CD14-positive monocyte (primary cell): ENCODE results near the gene WNT9B. TPM values are rescaled to one million over a fixed set of nuclear protein-coding genes. Genes with fewer than 3 reads are reported as not detected.

Experiments
- DNase-seq, 3 donors: peaks; one replicate each; pipeline ENCODE4 v3.0.0-alpha.2; 2011 to 2022
- H2AFZ ChIP-seq: 2 replicates; pipeline ENCODE4 v1.6.0; 2012; ENCODE audit warnings: mild to moderate bottlenecking, low read depth, low read length, inconsistent platforms; ENCODE audit not compliant: insufficient read depth, poor library complexity, severe bottlenecking
- H3K27ac ChIP-seq, 2 donors: 1 replicate in 1 of 2; 2 replicates in 1 of 2; pipeline ENCODE4 v1.5.1; 2012 to 2013; ENCODE audit warnings: low read length in 2 of 2, control low read depth in 1 of 2, inconsistent platforms in 1 of 2, low read depth in 1 of 2, mild to moderate bottlenecking in 1 of 2
- H3K27me3 ChIP-seq, 2 donors: one replicate each; pipeline versions ENCODE4 v1.6.0 to v1.6.1; 2011 to 2013; ENCODE audit warnings: low read length in 2 of 2; ENCODE audit not compliant: control insufficient read depth in 2 of 2, insufficient read depth in 2 of 2
- H3K36me3 ChIP-seq, 2 donors: replicated peaks in 1 of 2; 1 replicate in 1 of 2; 2 replicates in 1 of 2; pipeline versions ENCODE4 v1.5.1 to v1.6.1; 2012 to 2013; ENCODE audit warnings: low read length in 2 of 2, control low read depth in 1 of 2, inconsistent platforms in 1 of 2, mild to moderate bottlenecking in 1 of 2; ENCODE audit not compliant: insufficient read depth in 2 of 2, control insufficient read depth in 1 of 2
- H3K4me1 ChIP-seq, 2 donors: 1 replicate in 1 of 2; 2 replicates in 1 of 2; pipeline versions ENCODE4 v1.5.1 to v1.6.1; 2012 to 2013; ENCODE audit warnings: low read length in 2 of 2, control low read depth in 1 of 2, inconsistent platforms in 1 of 2, mild to moderate bottlenecking in 1 of 2, moderate library complexity in 1 of 2; ENCODE audit not compliant: insufficient read depth in 2 of 2, control insufficient read depth in 1 of 2
- H3K4me2 ChIP-seq: replicated peaks from 2 replicates; pipeline ENCODE3; 2012; ENCODE audit warnings: low read length, moderate library complexity, mild to moderate bottlenecking; ENCODE audit not compliant: poor library complexity, severe bottlenecking; ENCODE audit errors: extremely low read depth
- H3K4me3 ChIP-seq, 3 experiments: fragments of 200-600 bp in 1 of 3; sonication (generic) in 1 of 3; replicated peaks in 1 of 3; 1 replicate in 2 of 3; 2 replicates in 1 of 3; pipeline ENCODE4 v1.5.1; 2011 to 2013; ENCODE audit warnings: low read length in 3 of 3, mild to moderate bottlenecking in 3 of 3, control low read depth in 2 of 3, low read depth in 2 of 3, inconsistent platforms in 1 of 3, moderate library complexity in 1 of 3
- H3K79me2 ChIP-seq: 2 replicates; pipeline ENCODE4 v1.6.0; 2012; ENCODE audit warnings: mild to moderate bottlenecking, control low read depth, inconsistent platforms, low read length, moderate library complexity; ENCODE audit not compliant: insufficient read depth
- H3K9ac ChIP-seq: 2 replicates; pipeline ENCODE4 v1.6.0; 2017; ENCODE audit warnings: low read length, mild to moderate bottlenecking; ENCODE audit not compliant: insufficient read depth, poor library complexity, severe bottlenecking
- H3K9me3 ChIP-seq, 2 donors: replicated peaks in 1 of 2; 1 replicate in 1 of 2; 2 replicates in 1 of 2; pipeline versions ENCODE4 v1.5.1 to v1.6.1; 2012 to 2013; ENCODE audit warnings: low read length in 2 of 2, control low read depth in 1 of 2; ENCODE audit not compliant: control insufficient read depth in 1 of 2, insufficient read depth in 1 of 2
- H4K20me1 ChIP-seq: 2 replicates; pipeline ENCODE4 v1.6.0; 2012; ENCODE audit warnings: mild to moderate bottlenecking, low read length, control low read depth, moderate library complexity; ENCODE audit not compliant: insufficient read depth
- H3K27ac Mint-ChIP-seq, 7 donors: one replicate each; pipeline ENCODE4 v1.8.0; 2020; ENCODE audit warnings: mild to moderate bottlenecking in 7 of 7, mixed read lengths in 7 of 7, moderate library complexity in 6 of 7, inconsistent platforms in 2 of 7
- H3K27me3 Mint-ChIP-seq, 3 donors: one replicate each; pipeline ENCODE4 v1.8.0; 2021 to 2022; ENCODE audit warnings: low read depth in 3 of 3, mild to moderate bottlenecking in 3 of 3, mixed read lengths in 3 of 3, moderate library complexity in 3 of 3, inconsistent platforms in 1 of 3
- H3K36me3 Mint-ChIP-seq, 2 donors: one replicate each; pipeline ENCODE4 v1.8.0; 2020; ENCODE audit warnings: mixed read lengths in 2 of 2, inconsistent platforms in 1 of 2, mild to moderate bottlenecking in 1 of 2
- H3K4me1 Mint-ChIP-seq: one replicate; pipeline ENCODE4 v1.8.0; 2020; ENCODE audit warnings: mild to moderate bottlenecking, mixed read lengths
- H3K4me3 Mint-ChIP-seq, 2 donors: one replicate each; pipeline ENCODE4 v1.8.0; 2020; ENCODE audit warnings: mild to moderate bottlenecking in 2 of 2, mixed read lengths in 2 of 2, moderate library complexity in 1 of 2
- H3K9me3 Mint-ChIP-seq, 7 donors: one replicate each; pipeline ENCODE4 v1.8.0; 2020 to 2022; ENCODE audit warnings: mixed read lengths in 7 of 7, mild to moderate bottlenecking in 6 of 7, moderate library complexity in 6 of 7, inconsistent platforms in 2 of 7
- CTCF ChIP-seq: fragments of 200-600 bp; IDR thresholded peaks from one replicate; pipeline ENCODE4 v1.8.0; 2022; ENCODE audit warnings: antibody characterized with exemption, mild to moderate bottlenecking
- WGBS: methylation state at CpG from one replicate; pipeline ENCODE4 v1.1.5; 2013; ENCODE audit warnings: missing lambda C conversion rate; ENCODE audit not compliant: insufficient coverage; 5-methylcytosine and 5-hydroxymethylcytosine counted together
- intact Hi-C, 2 donors: fragments of 100-400 bp; cut with micrococcal nuclease; formaldehyde crosslinking; loops; one replicate each; pipeline versions ENCODE4 v1.15.0 to v1.15.1; 2023
- polyA plus RNA-seq, 3 donors: library from polyadenylated mRNA; depleted of rRNA in 1 of 3; unstranded in 2 of 3; stranded (reverse) in 1 of 3; fragments of 300-500 nt in 2 of 3; fragments of >200 nt in 1 of 3; fragmentation: Illumina TruSeq in 2 of 3; gene quantifications; 1 replicate in 2 of 3; 2 replicates in 1 of 3; pipeline ENCODE4 v1.2.3, GENCODE V29; 2012 to 2021

The WNT9B gene
- polyA plus RNA-seq, 3 donors, result 0.19 TPM; not detected in 2

GRCh38 chr17:46915596-46915995 lies 64.2 kb downstream of the WNT9B start:
- no peak overlapping the region for H3K9ac ChIP-seq
- DNase-seq, result no peak
- no peaks in the 10 kb centered on the region for H3K4me1 Mint-ChIP-seq
- no peaks in the 10 kb centered on the region for H3K9me3 Mint-ChIP-seq
- no peaks in the 10 kb centered on the region for H3K27me3 ChIP-seq
- no peaks in the 10 kb centered on the region for H3K9me3 ChIP-seq
- no peak overlapping the region for H3K4me3 Mint-ChIP-seq
- intact Hi-C loops, result no loop called here
- H3K27ac ChIP-seq, result no peak overlapping the region
- H3K79me2 ChIP-seq, result no peaks in the 10 kb centered on the region
- no peak overlapping the region for H2AFZ ChIP-seq
- H3K4me3 ChIP-seq, result no peak overlapping the region
- WGBS, result 0% methylated on average over 1 of the region's 1 CpG
- H4K20me1 ChIP-seq, result no peaks in the 10 kb centered on the region
- H3K4me2 ChIP-seq, result no peak overlapping the region
- peaks cover 2 to 13% (median 3%) of the 10 kb centered on the region in 3 donors for H3K27me3 Mint-ChIP-seq
- no peak for TF ChIP-seq CTCF
- no peaks in the 10 kb centered on the region for H3K36me3 ChIP-seq
- H3K36me3 Mint-ChIP-seq, result no peaks in the 10 kb centered on the region
- H3K27ac Mint-ChIP-seq, result no peak overlapping the region
- no peaks in the 10 kb centered on the region for H3K4me1 ChIP-seq

- Histone ChIP-seq H3K79me2 (no peaks in the 10 kb centered on the region), H3K9me3 (no peaks in the 10 kb centered on the region), H3K4me1 (no peaks in the 10 kb centered on the region), H2AFZ (no peak overlapping the region), H3K4me2 (no peak overlapping the region), H3K27ac (no peak overlapping the region), H4K20me1 (no peaks in the 10 kb centered on the region), H3K27me3 (no peaks in the 10 kb centered on the region), H3K9ac (no peak overlapping the region), H3K36me3 (no peaks in the 10 kb centered on the region), H3K4me3 (no peak overlapping the region)
- no peak overlapping the region for H3K4me3 Mint-ChIP-seq
- H3K36me3 Mint-ChIP-seq, result no peaks in the 10 kb centered on the region
- WGBS, result no CpG with 5 or more reads among the region's 2 CpGs
- no peak overlapping the region for H3K27ac Mint-ChIP-seq
- intact Hi-C loops, result no loop called here
- no peak for DNase-seq
- H3K9me3 Mint-ChIP-seq, result no peaks in the 10 kb centered on the region
- no peak for TF ChIP-seq CTCF
- H3K27me3 Mint-ChIP-seq, result peaks cover 2 to 14% (median 4%) of the 10 kb centered on the region in 3 donors
- no peaks in the 10 kb centered on the region for H3K4me1 Mint-ChIP-seq
Measured at GRCh38 chr17:46916211-46916610, 64.8 kb downstream of the WNT9B start.
